ENCODE results near the gene SOD2. TPM values are rescaled to one million over a fixed set of nuclear protein-coding genes. Genes with fewer than 3 reads are reported as not detected.

Gene SOD2
- total and polyA plus RNA-seq, 9 of the 15 experiments (the other 6 are each of a cell fraction or from before 2014, with no cell fraction given) = 39.8 to 140 (median 95.8) TPM

- no TSS peak for BruUV-seq (replicated peaks)
- peak; percentile 51 for ATAC-seq
- H3K9ac ChIP-seq (ENCODE audit: insufficient read depth in 1 of 2, low read depth in 2 of 2, low read length in 2 of 2) = no peak overlapping the region
- peaks cover 5% of the 10 kb centered on the region; the same call in 1 of the 2 replicates for H3K9me3 ChIP-seq (replicated peaks; ENCODE audit: control insufficient read depth, insufficient read depth, low read depth, low read length)
- H3K27ac ChIP-seq (ENCODE audit: extremely low read depth, low read depth, low read length) = peak overlapping the region; percentile 30; the same call in 1 of the 3 replicates
- ChIA-PET POLR2A (interaction anchor here (0.6 to 4.0 kb wide), 5 partner anchors 8 to 152 kb away, joined by 3 to 19 read pairs (median 3); partner anchors contain the start of genes MRPL18, SOD2, TCP1 and WTAP), CTCF (ENCODE audit: low intra/inter-chr PET ratio) (interaction anchor here (0.6 kb wide), 1 partner anchor 108 kb away, joined by 4 read pairs; no protein-coding TSS in a partner anchor)
- H2AFZ ChIP-seq (ENCODE audit: low read depth, low read length) = no peak overlapping the region
- intact Hi-C loops (cut with micrococcal nuclease) = no loop called here
- WGBS (ENCODE audit: insufficient coverage, low coverage, missing lambda C conversion rate) = 9% methylated on average over 3 of the region's 3 CpGs
- no peaks in the 10 kb centered on the region for H4K20me1 ChIP-seq (replicated peaks; ENCODE audit: control insufficient read depth, insufficient read depth, low read length)
- H3K9me1 ChIP-seq (ENCODE audit: control insufficient read depth, insufficient read depth, low read length) = no peaks in the 10 kb centered on the region
- peaks cover 16% of the 10 kb centered on the region for H3K79me2 ChIP-seq (ENCODE audit: control insufficient read depth, insufficient read depth, low read length)
- H3K4me3 ChIP-seq = no peak overlapping the region
- FAIRE-seq = no peak
- H3K36me3 ChIP-seq (ENCODE audit: control insufficient read depth, insufficient read depth, low read length) = peaks cover 3% of the 10 kb centered on the region; the same call in 1 of the 3 replicates
- in situ Hi-C loops (cut with MboI) = no loop called here
- H3K27me3 ChIP-seq (ENCODE audit: control insufficient read depth in 2 of 2, insufficient read depth in 2 of 2, low read length in 2 of 2) = 0 out of 5 replicates have a peak, but pooled peaks cover 0 to 4% of the 10 kb centered on the region in 2 experiments
- H3K4me1 ChIP-seq (replicated peaks in 1 of 2; ENCODE audit: control insufficient read depth in 2 of 2, insufficient read depth in 2 of 2, low read length in 2 of 2) = peaks cover 6 to 23% of the 10 kb centered on the region in 2 experiments
- no peak overlapping the region for H3K4me2 ChIP-seq (ENCODE audit: insufficient read depth, low read length)
- peak in 2 of 4 experiments; percentile 34 to 39 for DNase-seq (ENCODE audit: extremely low read depth in 1 of 4, low spot score in 3 of 4)
- TF ChIP-seq ZNF263 (CRISPR knock-in tag; IDR thresholded peaks at IDR 0.05; ENCODE audit: borderline replicate concordance) = no peak
- TF ChIP-seq, protein P1, sequence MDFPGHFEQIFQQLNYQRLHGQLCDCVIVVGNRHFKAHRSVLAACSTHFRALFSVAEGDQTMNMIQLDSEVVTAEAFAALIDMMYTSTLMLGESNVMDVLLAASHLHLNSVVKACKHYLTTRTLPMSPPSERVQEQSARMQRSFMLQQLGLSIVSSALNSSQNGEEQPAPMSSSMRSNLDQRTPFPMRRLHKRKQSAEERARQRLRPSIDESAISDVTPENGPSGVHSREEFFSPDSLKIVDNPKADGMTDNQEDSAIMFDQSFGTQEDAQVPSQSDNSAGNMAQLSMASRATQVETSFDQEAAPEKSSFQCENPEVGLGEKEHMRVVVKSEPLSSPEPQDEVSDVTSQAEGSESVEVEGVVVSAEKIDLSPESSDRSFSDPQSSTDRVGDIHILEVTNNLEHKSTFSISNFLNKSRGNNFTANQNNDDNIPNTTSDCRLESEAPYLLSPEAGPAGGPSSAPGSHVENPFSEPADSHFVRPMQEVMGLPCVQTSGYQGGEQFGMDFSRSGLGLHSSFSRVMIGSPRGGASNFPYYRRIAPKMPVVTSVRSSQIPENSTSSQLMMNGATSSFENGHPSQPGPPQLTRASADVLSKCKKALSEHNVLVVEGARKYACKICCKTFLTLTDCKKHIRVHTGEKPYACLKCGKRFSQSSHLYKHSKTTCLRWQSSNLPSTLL (IDR thresholded peaks at IDR 0.05) = no peak
- no peak for TF ChIP-seq PHF20 (IDR thresholded peaks at IDR 0.05; ENCODE audit: partially characterized antibody)
- no peak for TF ChIP-seq CEBPG (CRISPR knock-in tag; IDR thresholded peaks at IDR 0.05)
- TF ChIP-seq CEBPG (tag; conservative IDR thresholded peaks at IDR 0.05 in 1 of 2, IDR thresholded peaks at IDR 0.05 in 1 of 2) = no peak
- no peak for TF ChIP-seq ZNF224 (CRISPR knock-in tag; IDR thresholded peaks at IDR 0.05)
- TF ChIP-seq, protein P2, sequence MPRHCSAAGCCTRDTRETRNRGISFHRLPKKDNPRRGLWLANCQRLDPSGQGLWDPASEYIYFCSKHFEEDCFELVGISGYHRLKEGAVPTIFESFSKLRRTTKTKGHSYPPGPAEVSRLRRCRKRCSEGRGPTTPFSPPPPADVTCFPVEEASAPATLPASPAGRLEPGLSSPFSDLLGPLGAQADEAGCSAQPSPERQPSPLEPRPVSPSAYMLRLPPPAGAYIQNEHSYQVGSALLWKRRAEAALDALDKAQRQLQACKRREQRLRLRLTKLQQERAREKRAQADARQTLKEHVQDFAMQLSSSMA (CRISPR knock-in tag; IDR thresholded peaks at IDR 0.05) = no peak
- peak; percentile 67 for TF ChIP-seq CBFA2T3 (IDR thresholded peaks at IDR 0.05)
- TF ChIP-seq THRA (IDR thresholded peaks at IDR 0.05) = no peak
- TF ChIP-seq L3MBTL2 (IDR thresholded peaks at IDR 0.05) = peak; percentile 31; the same call in 1 of the 2 replicates
- TF ChIP-seq, protein P3, sequence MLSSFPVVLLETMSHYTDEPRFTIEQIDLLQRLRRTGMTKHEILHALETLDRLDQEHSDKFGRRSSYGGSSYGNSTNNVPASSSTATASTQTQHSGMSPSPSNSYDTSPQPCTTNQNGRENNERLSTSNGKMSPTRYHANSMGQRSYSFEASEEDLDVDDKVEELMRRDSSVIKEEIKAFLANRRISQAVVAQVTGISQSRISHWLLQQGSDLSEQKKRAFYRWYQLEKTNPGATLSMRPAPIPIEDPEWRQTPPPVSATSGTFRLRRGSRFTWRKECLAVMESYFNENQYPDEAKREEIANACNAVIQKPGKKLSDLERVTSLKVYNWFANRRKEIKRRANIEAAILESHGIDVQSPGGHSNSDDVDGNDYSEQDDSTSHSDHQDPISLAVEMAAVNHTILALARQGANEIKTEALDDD (IDR thresholded peaks at IDR 0.05) = peak; percentile 98
- no peak for TF ChIP-seq TRIM24 (IDR thresholded peaks at IDR 0.05)
- TF ChIP-seq SIRT6 (IDR thresholded peaks at IDR 0.05; ENCODE audit: low read depth, low read length) = no peak
- TF ChIP-seq, protein P4, sequence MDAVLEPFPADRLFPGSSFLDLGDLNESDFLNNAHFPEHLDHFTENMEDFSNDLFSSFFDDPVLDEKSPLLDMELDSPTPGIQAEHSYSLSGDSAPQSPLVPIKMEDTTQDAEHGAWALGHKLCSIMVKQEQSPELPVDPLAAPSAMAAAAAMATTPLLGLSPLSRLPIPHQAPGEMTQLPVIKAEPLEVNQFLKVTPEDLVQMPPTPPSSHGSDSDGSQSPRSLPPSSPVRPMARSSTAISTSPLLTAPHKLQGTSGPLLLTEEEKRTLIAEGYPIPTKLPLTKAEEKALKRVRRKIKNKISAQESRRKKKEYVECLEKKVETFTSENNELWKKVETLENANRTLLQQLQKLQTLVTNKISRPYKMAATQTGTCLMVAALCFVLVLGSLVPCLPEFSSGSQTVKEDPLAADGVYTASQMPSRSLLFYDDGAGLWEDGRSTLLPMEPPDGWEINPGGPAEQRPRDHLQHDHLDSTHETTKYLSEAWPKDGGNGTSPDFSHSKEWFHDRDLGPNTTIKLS (IDR thresholded peaks at IDR 0.05; ENCODE audit: borderline replicate concordance, low read depth) = no peak
- no peak for TF ChIP-seq MTA1 (IDR thresholded peaks at IDR 0.05; ENCODE audit: borderline replicate concordance)
Observed at GRCh38 chr6:159718634-159719033, 25.6 kb upstream of the SOD2 start.
